Measurements from ENCODE around the gene ACTL7A.
"Not testable (repeated sequence)": the region's sequence is repeated elsewhere in the genome, so short reads cannot be mapped to it uniquely, and the experiment has no call there.

The ACTL7A gene

GRCh38 chr9:108880738-108881316 is 18.8 kb downstream of the ACTL7A start:
- no peak for DNase-seq

- no peak for DNase-seq
These were observed 20.2 kb downstream of the ACTL7A start for GRCh38 chr9:108882052-108882888.

GRCh38 chr9:108883085-108883484 is 21.0 kb downstream of the ACTL7A start:
- no peak for DNase-seq

- no peak for DNase-seq
These were observed 22.6 kb downstream of the ACTL7A start for GRCh38 chr9:108884701-108885100.

- DNase-seq = no peak
These were observed 23.7 kb downstream of the ACTL7A start for GRCh38 chr9:108885643-108886348.

GRCh38 chr9:108886594-108887271 is 24.7 kb downstream of the ACTL7A start:
- DNase-seq = not testable (repeated sequence)

- DNase-seq = no peak
These were observed 27.6 kb downstream of the ACTL7A start for GRCh38 chr9:108889649-108890067.

GRCh38 chr9:108894225-108894997 is 32.3 kb downstream of the ACTL7A start:
- DNase-seq = no peak

- DNase-seq = no peak
These were observed 35.4 kb downstream of the ACTL7A start for GRCh38 chr9:108897324-108898096.

- DNase-seq = not testable (repeated sequence)
These were observed 37.1 kb downstream of the ACTL7A start for GRCh38 chr9:108899023-108899695.

- no peak for DNase-seq
These were observed 38.1 kb downstream of the ACTL7A start for GRCh38 chr9:108900176-108900575.

- DNase-seq = no peak
These were observed 41.5 kb downstream of the ACTL7A start for GRCh38 chr9:108903420-108904103.

- DNase-seq = no peak
These were observed 42.1 kb downstream of the ACTL7A start for GRCh38 chr9:108904161-108904560.

- no peak for DNase-seq
These were observed 43.4 kb downstream of the ACTL7A start for GRCh38 chr9:108905494-108905893.

GRCh38 chr9:108910402-108910801 is 48.3 kb downstream of the ACTL7A start:
- DNase-seq = no peak

- DNase-seq = no peak
These were observed 48.8 kb downstream of the ACTL7A start for GRCh38 chr9:108910914-108911313.

GRCh38 chr9:108911820-108912219 is 49.8 kb downstream of the ACTL7A start:
- no peak for DNase-seq
